Stimulated activated CD4-positive, alpha-beta T cell treated with anti-CD3 and anti-CD28 coated beads, Interleukin-1b, Interleukin-23, amount 100 ng/mL, for 24 hours (primary cell): ENCODE measurements around the gene RAB3A.
"Not testable (repeated sequence)": the region's sequence is repeated elsewhere in the genome, so short reads cannot be mapped to it uniquely, and the experiment has no call there.

ENCODE experiments used
- DNase-seq, 4 experiments: peaks; one replicate each; pipeline ENCODE4 v3.0.0-alpha.2; 2020; ENCODE audit warnings: low read depth in 4 of 4, low spot score in 1 of 4

RAB3A gene

DNA sequence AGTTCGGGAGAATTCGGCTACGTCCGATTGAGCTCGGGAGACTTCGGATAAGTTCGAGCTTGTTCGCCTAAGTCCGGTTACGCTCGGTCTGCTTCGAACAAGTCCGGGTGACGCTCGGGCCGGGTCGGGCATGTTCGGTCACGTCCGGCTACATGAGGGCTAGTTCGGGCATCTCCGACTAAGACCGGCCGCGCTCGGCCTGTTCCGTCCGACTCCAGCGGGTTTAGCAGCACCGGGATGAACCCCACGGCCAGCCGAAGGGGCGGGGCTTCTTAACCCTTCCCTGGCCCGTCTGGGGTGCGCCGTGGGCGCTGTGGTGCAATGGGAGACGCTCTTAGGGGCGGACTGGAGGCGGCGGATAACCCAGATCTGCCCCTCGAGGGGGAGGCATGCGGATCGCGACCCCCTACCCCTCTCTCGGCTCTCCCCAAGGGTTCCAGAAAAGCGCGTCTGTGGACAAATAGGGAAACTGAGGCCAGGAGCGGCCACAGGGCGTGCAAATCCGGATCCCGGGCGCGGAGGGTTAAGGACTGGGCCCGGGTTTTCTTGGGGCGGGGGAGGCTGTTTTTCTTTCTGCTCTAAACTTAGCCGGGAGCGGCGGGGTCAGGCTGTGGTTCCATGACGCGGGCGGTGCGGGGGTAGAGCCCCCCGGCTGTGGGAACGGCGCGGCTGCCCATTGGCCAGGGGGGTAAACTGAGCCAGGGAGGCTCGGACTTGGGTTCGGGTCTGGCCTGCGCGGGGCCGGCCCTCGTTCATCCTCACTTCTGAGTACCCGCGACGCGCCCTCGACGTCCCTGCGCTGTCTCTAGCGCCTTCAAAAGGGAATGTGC, 20.9 kb upstream of the RAB3A start:
- DNase-seq = peak; percentile 80 to 94 (median 84)

DNA sequence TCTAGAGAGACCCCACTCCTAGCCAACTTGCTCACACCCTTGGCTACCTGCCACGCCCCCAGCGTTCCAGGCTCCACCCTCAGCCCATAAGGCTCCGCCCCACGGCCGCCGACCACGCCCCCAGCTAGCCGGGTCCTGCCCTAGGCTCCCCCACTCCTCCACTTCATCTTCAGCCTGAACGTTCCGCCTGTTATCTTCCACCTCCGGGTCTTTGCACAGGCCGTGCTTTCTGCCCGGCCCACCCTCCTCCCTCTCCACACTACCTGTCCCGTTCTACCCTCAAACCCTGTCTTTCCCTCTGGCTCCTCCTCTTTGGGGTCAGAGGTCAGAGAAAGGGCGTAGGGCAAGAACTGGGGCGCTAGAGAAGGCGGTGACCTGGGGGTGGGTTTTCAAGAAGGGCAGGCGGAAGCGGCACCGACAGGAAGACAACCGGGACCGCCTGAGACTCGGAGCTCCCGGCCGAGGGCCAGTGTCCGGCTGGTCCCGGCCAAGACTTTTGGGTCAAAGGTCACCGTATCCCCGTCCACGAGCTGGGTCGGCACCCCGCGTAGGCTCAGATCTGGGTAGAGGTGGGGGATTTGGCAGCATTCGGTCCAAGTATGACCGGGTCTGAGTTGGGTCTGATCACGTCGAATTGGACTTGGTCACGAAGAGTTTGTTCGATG, 20.1 kb upstream of the RAB3A start:
- DNase-seq = no peak

DNA sequence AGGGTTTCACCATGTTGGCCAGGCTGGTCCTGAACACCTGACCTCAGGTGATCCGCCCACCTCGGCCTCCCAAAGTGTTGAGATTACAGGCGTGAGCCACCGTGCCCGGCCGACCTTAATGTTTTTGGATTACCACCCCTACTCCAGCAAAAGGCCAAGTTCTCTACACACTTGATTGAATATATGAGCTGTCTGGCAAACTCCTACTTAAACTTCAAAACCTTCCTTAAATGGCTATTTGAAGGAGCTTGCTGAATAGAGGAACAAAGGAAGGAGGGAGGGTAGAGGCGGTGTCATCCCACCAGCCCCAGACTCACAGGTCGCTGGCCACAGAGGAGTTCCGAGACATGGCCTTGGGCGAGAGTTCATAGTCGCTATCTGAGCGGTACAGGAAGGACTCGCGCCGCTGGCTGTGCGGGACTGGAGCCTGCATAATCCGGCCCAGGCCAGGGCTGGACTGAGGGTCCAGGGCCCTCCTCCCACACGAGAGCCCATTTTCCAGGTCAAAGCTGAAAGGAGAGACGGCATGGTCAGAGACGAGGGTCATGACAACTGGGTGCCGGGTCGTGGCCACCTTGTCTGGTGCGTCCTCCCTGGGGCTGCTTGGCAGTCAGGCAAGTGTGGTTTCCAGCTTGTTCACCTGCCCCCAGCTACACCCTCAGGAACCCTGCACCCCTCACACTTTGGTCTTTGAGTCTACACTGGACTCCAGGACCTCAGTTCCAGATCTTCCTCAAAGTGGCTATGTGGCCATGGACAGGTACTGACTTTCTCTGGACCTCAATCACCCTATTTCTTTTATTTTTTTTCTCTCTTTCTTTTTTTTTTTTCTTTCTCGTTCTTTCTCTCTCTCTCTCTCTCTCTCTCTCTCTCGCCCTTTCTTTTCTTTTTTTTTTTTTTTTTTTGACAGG, 18.2 kb upstream of the RAB3A start:
- no peak for DNase-seq

DNA sequence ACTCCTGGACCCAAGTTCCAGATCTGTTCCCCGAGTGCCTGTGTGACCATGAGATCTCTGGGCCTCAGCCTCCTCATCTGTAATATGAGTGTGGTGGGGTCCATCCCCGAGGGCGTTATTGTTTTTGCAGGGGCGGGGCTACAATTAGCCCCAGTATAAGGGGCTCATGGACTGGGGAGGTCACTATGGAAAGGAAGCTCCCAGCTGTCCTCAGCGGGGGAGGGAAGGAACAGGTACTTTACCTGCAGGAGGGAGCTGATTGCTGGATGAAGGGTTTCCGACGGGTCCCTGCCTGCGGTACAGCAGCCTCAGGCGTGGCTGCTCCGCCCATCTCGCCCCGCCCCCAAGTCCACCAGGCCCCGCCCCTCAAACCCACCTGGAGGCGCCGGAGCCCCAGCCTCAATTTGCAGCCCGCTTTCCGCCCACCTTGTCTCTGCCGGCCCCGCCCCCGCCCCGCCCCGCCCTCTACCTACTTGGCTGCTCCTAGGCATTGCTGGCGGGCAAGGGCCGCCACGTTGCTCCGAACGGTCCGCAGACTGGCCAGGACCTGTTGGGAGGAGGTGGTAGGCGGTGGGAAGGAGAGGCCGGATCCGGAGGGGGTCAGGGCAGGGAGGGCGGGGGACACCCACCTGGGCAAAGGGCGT, 16.9 kb upstream of the RAB3A start:
- DNase-seq = no peak

DNA sequence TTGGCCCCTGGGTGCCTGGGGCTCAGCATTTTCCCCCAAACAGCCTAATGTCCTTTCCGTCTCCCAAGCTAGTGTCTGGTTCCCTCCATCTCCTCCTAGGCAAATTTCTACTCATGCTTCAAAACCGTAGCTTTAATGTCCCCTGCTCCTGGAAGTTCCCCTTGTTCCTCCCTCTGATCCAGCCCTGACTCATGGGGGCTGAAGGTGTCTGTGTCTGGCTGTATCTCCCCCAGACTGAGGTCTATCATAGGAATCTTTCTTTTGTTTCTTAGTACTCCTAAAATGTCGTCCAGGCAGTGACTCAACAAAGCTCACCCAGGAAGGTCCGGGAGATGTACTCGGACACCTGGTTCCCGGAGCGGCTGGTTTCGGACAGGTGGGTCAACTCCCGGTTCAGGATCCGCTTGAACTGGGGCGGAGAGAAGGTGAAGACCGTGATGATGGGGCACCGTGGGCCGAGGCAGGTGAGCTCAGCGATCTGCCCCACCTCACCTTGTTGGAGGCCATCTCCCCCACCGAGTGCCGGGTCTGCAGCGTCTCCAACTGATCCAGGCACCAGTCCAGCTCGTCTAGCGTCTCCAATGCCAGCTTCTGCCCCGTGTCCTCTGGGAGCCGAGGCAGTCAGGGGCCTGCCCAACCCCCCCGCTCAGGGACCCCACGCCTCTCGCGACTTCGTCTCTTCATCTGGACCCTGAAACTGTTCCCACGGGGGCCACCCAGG, 16.2 kb upstream of the RAB3A start:
- DNase-seq = no peak

DNA sequence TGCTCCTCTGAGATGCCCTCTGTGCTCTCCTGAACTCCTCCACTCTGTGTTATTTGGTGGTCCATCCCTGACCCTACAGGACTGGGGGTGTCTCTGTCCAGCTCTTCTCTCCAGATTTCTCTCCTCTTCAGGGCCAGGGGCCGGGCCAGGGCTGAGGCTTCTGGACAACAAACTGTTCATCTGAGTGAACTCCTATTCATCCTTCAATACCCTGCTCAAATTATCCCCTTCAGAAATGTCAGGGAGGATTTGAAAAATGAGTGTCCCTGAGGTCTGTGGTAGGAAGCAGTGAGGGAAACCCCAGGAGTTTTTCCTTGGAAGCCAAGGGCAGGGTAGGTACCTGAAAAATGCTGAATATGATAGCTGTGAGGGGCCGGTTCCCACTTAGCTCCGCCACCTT, 14.8 kb upstream of the RAB3A start:
- no peak for DNase-seq

DNA sequence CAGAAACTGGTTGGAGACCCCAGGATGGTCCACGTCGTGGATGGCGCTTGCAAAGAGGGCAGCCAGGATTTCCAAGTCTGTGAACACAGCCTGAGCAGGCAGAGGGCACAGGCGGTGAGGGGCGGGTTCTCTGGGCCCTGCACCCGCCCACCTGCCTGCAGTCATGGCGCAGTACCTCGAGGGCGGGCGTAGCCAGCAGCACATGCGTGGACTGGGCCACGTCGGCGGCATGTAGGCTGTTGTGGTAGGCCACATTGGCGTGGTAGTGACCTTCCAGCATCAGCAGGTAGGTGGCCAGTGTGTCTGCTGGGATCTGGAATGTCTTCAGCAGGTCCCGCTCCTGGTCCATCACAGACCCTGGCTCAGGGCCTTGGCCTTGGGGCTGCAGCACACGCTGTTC, 14.3 kb upstream of the RAB3A start:
- no peak for DNase-seq

DNA sequence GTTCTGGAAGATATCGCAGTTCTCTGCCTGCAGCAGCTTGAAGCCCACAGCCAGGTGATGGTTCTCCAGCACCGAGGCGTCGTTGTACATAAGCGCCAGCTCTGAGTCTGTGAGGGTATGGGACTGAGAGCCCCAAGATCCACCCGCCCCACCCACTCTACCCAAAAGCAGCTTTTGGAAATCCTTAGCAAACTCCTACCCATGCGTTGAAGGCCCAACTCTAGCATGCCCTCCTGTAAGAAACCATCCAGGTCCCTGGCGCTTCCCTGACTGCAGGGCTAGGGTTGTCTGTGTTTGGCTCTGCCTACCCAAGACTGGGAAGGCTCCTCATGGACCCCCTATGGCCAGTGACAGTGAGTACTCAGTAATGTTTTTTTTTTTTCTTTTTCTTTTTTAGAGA, 12.9 kb upstream of the RAB3A start:
- no peak for DNase-seq

DNA sequence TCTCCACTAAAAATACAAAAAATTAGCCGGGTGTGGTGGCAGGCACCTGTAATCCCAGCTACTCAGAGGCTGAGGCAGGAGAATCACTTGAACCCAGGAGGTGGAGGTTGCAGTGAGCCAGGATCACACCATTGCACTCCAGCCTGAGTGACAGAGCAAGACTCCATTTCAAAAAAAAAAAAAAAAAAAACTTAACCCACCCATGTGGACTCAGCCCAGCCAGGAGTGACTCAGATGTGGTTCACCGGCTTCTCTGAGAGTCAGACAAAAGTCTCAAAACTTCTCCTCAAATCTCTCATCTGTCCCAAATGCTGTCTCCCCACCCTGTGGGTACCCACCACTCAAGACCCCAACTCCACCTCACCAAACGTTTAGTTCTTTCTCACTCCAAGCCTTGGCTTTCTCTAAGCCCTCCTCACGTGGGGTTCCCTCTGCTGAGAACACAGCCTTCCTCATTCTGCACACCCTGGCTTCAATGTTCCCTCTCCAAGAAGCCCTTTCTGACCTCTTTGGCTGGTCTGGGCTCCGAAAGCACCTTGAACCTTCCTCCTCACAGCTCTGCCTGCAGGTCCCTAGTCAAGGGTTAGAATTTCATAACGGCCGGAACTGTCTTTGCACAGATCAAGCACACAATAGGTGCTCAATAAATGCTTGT, 11.1 kb upstream of the RAB3A start:
- no peak for DNase-seq

DNA sequence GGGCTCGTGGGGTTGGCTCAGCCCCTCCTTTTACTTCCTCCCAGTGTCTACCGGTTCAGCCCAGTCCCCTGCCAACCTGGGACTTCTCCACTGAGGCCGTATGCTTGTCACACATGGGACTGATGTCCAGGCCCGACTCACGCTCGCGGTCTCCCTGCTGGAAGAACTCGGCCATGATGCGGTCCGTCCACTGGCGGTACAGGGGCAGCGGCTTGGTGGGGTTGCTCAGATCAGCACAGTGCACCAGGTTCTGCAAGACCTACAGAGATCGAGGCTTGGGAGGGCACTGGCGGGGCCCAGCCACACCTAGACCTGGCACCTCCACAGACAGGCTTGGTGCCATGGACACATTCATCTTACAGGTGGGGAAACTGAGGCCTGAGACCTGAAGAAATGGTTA, 7.8 kb upstream of the RAB3A start:
- DNase-seq = no peak

DNA sequence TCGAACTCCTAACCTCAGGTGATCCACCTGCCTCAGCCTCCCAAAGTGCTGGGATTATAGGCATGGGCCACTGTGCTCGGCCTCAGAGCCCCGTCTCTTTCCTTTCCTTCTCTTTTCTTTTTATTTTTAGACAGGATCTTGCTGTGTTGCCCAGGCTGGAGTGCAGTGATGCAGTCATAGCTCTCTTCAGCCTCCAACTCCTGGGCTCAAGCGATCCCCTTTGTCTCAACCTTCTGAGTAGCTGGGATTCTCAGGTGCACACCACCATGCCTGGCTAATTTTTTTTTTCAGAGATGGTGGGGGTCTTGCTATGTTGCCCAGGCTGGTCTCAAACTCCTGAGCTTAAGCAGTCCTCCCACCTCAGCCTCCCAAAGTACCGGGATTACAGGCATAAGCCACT, 6.1 kb upstream of the RAB3A start:
- not testable (repeated sequence) for DNase-seq

DNA sequence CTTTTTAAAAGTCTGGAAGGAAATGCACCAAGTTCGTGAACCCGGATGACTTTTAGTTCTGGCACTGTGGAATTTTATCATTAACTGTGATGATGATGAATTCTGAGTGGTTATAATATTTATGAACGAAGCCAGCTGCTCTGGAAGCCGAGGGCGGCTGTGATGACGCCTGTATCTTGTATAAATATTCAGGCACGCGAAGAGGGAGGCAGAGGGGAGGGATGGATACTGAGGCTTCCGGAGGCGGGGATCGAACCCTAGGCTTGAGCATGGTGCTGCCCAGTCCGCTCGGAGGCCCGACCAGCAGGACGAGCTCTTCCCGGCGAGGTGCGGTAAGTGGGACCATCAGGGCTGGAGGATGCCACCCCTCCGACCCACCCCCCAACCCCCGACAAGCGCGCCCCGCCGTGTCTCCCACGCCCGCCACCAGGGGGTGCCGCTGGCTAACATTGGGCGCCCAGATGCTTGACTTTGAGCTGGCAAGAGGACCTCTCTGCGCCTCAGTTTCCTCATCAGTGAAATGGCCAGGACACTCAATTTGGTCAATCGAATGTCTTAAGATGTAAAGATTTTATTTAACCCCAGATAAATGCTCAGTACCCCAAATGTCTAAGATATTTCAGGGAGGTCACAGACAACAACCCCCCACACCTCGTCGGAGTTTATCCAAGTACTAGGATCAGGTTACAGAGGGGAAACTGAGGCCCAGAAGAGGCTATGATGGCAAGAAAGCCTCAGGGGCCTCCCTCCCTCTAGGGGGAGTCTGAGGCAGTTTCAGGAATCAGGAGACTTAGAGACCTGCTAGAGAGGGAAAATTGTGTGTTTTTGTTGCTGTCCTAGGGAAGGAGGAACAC, 4.5 kb upstream of the RAB3A start:
- DNase-seq = no peak

DNA sequence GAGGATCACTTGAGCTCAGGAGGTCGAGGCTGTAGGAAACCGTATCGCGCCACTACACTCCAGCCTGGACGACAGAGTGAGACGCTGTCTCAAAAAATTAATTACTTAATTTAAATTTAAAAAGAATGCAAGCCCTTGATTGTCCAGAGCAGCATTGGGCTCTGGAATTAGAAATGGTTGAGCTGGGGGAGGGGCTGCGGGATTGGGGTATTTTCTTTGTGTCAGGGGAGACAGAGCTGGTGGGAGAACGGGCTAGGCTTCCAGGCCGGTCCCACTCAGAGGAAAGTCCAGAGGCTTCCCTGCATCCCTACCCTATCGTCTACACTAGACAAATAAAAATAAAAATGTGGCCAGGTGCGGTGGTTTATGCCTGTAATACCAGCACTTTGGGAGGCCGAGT, 2.2 kb upstream of the RAB3A start:
- DNase-seq = no peak

DNA sequence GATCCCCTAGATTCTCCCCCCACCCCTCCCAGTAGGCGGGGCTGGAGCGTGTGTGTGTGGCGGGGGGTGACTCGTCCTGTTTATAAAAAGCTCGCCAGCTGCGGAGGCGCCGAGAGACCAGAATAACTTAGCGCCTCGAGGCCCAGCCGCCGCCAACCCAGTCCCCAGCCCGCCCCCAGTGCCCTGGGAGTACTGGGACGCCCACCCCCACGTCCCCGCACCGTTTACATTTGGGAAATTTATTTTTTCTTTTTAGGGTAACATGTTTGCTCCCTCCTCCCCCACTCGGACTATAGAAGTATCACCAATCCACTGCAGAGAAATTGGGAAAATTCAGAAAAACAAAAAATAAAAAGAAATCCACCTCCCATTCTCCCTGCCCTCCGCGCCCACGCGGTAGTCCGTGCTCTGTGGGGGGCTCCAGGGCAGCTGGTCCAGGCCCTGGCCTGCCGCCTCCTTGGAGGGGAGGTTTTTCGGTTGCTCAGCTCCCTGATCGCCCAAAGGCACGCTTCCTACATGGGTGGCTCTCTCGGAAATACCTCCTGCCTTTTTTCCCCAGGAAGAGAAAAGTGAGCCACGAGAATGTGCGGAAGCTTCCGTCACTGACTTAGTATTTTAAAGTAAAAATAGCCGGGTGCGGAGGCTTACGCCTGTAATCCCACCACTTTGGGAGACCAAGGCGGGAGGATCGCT, 1.5 kb upstream of the RAB3A start:
- no peak for DNase-seq

DNA sequence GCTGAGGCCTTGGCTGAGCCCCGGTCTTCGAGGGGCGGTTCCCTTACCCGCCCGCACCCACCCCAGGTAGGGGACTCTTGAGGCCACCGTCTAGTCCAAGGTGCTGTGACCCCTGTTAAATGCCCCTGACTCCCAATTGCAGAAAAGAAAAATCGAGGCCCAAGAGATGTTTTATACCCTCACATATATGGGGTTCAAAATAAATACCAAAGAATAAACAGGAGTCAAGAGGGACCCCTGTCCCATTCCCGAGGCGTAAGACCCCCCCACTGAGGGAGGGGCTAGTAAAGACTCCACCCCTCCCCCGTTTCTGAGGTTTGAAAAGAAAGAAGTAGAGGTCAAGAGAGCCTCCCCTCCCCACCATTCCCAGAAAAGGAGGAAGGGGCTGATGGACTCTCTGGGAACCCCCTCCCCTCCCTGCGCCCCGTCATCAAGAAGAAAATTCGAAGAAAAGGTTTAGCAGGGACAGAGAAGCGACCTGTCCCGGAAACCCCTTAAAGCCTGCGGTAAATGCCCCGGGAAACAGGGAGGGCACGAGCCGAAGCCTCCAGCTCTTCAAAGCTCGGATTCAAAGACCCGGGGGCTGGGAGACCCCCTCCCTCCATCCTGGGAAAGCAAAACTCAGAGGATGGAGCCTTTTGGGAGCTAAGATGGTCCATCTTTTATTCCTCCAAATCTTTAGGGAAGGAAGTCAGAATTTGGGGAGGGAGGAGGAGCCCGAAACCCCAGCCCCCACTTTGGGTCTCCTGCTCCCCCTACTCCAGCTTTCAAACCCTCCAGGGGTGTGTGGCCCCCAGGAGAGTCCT, 755 bp upstream of the RAB3A start:
- no peak for DNase-seq

DNA sequence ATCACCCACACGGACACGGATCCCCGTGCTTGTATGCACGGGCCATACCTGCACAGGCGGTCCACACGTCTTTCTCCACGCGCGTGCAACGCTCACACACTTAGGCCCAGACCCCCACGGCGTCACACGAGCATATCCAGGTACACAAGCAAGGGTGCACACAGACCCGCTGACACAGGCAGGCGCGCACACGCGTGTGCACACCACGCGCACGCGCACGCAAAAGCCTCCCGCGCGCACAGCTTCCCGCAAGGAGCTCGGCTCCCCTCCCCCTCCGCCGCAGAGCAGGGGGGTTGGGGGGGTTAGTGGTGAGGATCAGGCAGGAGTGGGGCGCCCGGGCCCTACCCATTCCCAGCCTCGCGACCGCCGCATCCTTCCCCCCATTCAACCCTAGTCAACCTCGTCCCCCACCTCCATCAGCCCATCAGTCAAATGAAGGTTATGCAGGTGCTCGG, 407 bp downstream of the RAB3A start:
- DNase-seq = peak in 1 of 4 experiments; percentile 37

DNA sequence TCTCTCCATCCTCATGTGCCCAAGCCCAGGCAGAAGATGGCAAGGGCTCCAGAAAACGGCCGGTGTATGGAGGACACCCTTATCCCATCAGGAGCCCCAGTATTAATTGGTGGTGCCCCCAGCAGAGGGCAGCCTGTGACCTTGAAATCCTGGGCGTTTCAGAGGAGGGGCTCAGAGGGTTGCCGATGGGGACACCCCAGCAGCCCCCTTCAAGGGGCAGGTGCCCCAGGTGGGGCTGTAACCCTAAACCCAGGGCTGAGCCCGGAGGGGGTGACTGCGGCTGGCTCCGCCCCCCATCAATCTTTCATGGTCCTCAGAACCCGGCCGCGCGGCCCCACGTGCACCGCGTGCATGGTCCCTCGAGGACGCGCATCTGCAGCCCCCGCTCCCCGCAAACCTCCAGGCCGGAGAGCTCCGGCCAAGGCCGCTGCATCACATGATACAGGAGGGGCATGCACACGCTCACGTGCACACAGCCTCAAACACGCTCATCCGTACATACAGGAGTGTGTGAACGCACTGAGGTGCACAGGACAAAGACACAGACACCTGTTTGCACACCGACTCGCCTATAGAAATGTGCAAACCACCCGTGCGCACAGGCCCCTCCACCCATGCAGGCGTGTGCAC, 949 bp downstream of the RAB3A start:
- DNase-seq = no peak
